ENCODE results near the gene MAP4K3.
A peak's percentile ranks its signal among the peaks of the same experiment; 100 is the strongest.

The MAP4K3 gene

DNA sequence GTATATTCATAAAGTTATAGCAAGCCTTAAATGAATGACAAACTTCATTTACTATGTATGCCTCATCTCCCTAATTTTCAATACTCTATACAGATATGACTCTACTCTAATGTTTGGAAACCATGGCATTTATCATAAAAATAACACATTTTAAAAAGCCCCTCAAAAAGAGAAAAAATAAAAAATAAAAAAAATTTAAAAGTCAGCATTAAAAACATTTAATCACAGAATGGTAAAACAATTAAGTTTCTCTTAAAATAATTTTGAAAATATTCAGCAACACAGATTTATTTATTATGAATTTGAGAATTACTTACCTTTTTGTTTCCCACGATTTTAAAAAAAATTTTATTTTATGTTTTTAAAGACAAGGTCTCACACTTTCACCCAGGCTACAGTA lies 128.3 kb downstream of the MAP4K3 start:
- peak; percentile 45 for FAIRE-seq
- DNase-seq (ENCODE audit: low spot score), result no peak

GRCh38 chr2:39306626-39307025 lies 130.5 kb downstream of the MAP4K3 start:
- no peak for DNase-seq (ENCODE audit: low spot score)
- no peak for FAIRE-seq

- FAIRE-seq, result no peak
- no peak for DNase-seq (ENCODE audit: low spot score)
These were observed 132.4 kb downstream of the MAP4K3 start for GRCh38 chr2:39304729-39305128.

DNA sequence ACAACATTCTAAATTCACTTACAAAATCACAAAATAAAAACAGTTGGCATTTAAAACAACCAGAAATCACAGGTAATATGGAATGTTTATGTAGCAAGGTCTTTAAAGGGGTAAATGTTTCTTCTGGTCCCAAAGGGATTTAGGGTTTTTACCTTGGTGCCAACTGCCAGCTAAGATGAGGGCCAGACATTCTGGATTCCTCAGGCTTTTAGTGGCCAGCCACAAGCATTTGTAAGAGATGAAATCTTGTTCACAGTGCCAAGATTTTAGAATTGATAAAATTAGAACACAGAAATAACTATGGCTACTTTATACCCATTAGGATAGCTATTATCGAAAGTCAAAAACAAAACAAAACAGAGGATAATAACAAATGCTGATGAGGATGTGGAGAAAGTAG lies 132.9 kb downstream of the MAP4K3 start:
- no peak for FAIRE-seq

GRCh38 chr2:39301352-39301751 lies 135.7 kb downstream of the MAP4K3 start:
- DNase-seq (ENCODE audit: low spot score) (no peak), FAIRE-seq (no peak)

More for the DNA sequence above, 132.9 kb downstream of the MAP4K3 start:
- DNase-seq (ENCODE audit: low spot score), result no peak

- FAIRE-seq (no peak), DNase-seq (ENCODE audit: low spot score) (no peak)
These were observed 136.8 kb downstream of the MAP4K3 start for GRCh38 chr2:39300044-39300978.

DNA sequence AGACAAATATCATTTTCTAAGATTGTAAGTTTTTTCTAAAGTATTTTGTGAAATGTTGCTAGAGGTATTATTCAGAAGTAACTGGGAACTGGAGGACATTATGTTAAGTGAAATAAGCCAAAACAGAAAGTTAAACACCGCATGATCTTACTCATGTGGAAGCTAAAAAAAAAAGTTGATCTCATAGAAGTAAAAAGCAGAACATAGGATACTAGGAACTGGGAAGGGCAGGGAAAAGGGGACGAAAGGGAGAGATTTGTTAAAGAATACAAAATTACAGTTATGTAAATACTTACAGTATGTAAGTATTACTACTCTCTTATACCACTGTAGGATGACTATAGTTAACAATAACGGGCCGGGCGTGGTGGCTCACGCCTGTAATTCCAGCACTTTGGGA lies 146.7 kb downstream of the MAP4K3 start:
- DNase-seq (ENCODE audit: low spot score) (no peak), FAIRE-seq (no peak)

GRCh38 chr2:39289609-39290008 lies 147.5 kb downstream of the MAP4K3 start:
- DNase-seq (ENCODE audit: low spot score), result no peak
- FAIRE-seq, result no peak

GRCh38 chr2:39283561-39283960 lies 153.5 kb downstream of the MAP4K3 start:
- no peak for DNase-seq (ENCODE audit: low spot score)
- no peak for FAIRE-seq

DNA sequence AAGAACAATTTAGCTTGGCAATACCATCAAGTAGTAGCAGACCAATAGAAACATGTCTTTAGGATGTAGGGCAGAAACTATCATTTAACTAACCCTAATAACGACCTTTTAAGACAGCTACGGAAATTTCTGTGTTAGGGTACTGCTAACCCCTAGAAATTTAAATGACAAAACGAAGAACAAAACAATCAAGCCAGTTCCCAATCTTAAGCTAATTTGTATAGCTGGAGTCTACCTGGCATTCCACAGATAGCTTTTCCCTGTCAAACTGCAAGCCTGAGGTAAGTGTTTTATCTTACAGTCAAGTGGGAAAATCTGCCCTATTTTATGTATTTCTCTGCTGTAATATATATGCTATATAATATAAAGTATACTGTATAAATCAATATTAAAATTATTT lies 155.7 kb downstream of the MAP4K3 start:
- FAIRE-seq (no peak), DNase-seq (ENCODE audit: low spot score) (no peak)

DNA sequence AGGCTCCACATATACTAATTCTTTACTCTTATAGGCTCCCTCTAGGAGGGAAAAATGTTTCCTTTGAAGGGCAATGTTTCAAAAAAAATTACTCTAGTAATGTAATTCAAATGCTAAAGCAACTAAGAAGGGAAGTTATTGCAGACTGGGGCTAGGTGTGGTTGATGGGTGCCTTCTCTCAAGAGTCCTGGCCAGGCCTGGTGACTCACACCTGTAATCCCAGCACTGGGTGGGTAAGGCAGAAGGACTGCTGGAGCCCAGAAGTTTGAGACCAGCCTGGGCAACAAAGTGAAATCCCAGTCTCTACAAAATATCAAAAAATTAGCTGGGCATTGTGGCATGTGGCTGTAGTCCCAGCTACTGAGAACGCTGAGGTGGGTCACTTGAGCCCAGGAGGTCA lies 162.1 kb downstream of the MAP4K3 start:
- FAIRE-seq (no peak), DNase-seq (ENCODE audit: low spot score) (no peak)

DNA sequence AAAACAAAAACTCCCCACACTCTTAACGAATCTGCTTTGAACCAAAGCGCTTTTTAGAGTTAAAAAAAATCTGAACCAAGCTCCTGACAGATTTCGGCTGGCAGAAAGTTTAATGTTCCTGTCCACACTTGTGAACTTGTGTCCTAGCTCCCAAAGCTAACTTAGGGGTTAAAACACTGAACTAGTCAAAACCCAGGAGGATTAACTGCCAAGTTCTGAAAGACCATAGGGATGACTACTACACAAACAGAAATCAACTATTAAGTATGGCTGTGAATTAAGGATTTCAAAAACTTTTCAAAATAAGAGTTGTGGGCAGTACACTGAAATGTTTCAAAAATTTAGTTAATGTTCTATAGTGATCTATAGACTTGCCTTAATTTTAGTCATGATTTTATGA lies 167.1 kb downstream of the MAP4K3 start:
- DNase-seq (ENCODE audit: low spot score) (no peak), FAIRE-seq (no peak)

DNA sequence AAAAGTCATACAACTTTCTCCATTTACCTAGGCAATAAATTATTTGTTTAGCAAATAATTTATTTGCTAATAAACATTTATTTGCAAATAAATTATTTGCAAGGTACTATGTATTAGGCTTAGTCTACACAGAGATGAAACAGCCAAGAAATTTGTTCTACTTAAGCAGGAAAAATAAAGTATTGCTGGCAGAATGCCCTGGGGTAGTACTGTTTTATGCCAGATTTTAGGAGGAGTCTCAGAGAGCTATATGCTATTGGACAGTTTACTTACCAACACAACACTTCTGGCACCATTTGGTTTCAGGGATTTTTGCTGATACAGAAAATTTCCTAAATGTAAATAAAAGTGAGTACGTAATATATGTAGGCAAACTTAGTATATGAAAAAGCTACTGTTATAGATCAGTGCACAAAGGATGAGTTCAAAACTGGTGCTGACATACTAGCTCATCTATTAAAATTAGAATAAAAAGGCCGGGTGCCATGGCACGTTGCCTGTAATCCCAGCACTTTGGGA lies 170.1 kb downstream of the MAP4K3 start:
- FAIRE-seq (no peak), DNase-seq (ENCODE audit: low spot score) (no peak)

- no peak for FAIRE-seq
- no peak for DNase-seq (ENCODE audit: low spot score)
These were observed 170.8 kb downstream of the MAP4K3 start for GRCh38 chr2:39266139-39266805.

GRCh38 chr2:39265315-39265714 lies 171.8 kb downstream of the MAP4K3 start:
- DNase-seq (ENCODE audit: low spot score) (no peak), FAIRE-seq (no peak)

GRCh38 chr2:39264733-39265132 lies 172.4 kb downstream of the MAP4K3 start:
- FAIRE-seq, result no peak
- DNase-seq (ENCODE audit: low spot score), result no peak

- DNase-seq (ENCODE audit: low spot score) (no peak), FAIRE-seq (no peak)
These were observed 177.0 kb downstream of the MAP4K3 start for GRCh38 chr2:39260087-39260486.

- no peak for DNase-seq (ENCODE audit: low spot score)
- FAIRE-seq, result peak; percentile 58
These were observed 181.0 kb downstream of the MAP4K3 start for GRCh38 chr2:39256040-39256439.

DNA sequence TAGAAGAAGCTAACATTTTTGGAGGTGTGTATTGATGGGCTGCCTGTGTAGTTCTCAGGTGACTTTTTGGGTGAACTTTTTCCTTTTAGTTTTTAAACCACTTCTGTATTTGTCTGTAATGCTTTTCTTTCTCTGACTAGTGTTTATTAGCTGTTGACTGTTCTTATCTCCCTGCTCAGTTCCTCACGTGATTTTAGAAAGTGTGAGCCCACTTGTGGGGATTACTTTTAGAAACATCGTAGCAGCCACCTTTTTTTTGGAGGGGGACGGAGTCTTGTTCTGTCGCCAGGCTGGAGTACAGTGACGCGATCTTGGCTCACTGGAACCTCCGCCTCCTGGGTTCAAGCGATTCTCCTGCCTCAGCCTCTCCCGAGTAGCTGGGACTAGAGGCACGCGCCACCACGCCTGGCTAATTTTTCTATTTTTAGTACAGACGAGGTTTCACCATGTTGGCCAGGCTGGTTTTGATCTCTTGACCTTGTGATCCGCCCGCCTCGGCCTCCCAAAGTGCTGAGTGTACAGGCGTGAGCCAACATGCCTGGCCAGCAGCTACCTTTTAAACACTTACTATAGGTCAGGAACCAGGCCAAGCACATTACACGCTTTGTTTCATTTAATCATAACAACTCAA lies 184.1 kb downstream of the MAP4K3 start:
- DNase-seq (ENCODE audit: low spot score), result no peak
- FAIRE-seq, result no peak

- DNase-seq (ENCODE audit: low spot score) (no peak), FAIRE-seq (no peak)
These were observed 189.5 kb downstream of the MAP4K3 start for GRCh38 chr2:39247512-39248043.

DNA sequence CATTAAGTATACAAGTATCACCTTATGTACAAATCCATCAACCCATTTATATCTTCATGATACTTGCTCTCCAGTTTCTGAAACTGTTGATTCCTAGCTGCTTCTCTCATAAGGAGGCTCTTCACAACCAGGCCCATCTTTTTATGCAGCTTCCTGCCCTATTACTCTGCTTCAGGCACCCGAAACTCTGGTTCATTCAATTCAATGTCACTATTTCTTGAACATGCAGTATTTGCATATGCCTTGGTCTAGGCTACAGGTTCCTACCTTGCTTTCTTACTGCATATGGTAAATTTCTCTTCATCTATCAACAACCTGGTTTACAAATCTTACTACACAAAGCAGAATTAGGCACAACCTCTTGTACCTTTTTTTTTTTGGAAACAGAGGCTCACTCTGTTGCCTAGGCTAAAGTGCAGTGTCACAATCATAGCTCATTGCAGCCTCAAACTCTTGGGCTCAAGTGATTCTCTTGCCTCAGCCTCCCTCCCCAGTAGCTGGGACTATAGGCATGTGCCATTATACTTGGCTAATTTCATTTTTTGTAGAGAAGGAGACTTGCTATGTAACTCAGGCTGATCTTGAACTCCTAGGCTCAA lies 190.6 kb downstream of the MAP4K3 start:
- no peak for DNase-seq (ENCODE audit: low spot score)
- no peak for FAIRE-seq
